Psoas muscle (tissue), 8 donors: ENCODE data around the gene ZNF837. TPM values are rescaled to one million over a fixed set of nuclear protein-coding genes. Genes with fewer than 3 reads are reported as not detected.

Source experiments
- ATAC-seq, 4 donors: fragments of 200-7000 bp; cut with Tn5 transposase; one replicate each; pipeline ENCODE4 v1.9.1; 2020; ENCODE audit warnings: moderate library complexity in 3 of 4, mild to moderate bottlenecking in 2 of 4
- DNase-seq, 2 donors: peaks; one replicate each; pipeline ENCODE4 v3.0.0-alpha.2; 2020
- H3K27ac ChIP-seq: fragments of 200-600 bp; one replicate; pipeline ENCODE4 v1.8.0; 2022
- H3K27me3 ChIP-seq, 3 donors: fragments of 200-600 bp in 1 of 3; one replicate each; pipeline versions ENCODE4 v1.6.1 to v1.8.0; 2013 to 2022; ENCODE audit warnings: low read length in 2 of 3, mild to moderate bottlenecking in 2 of 3, moderate library complexity in 1 of 3; ENCODE audit not compliant: insufficient read depth in 3 of 3
- H3K36me3 ChIP-seq, 2 donors: fragments of 200-600 bp in 1 of 2; one replicate each; pipeline versions ENCODE4 v1.6.1 to v1.8.0; 2013 to 2022; ENCODE audit warnings: low read depth in 1 of 2, mild to moderate bottlenecking in 1 of 2, moderate library complexity in 1 of 2; ENCODE audit not compliant: insufficient read depth in 1 of 2
- H3K4me1 ChIP-seq: fragments of 200-600 bp; one replicate; pipeline ENCODE4 v1.8.0; 2022
- H3K4me3 ChIP-seq: fragments of 200-600 bp; one replicate; pipeline ENCODE4 v1.8.0; 2022; ENCODE audit warnings: mild to moderate bottlenecking
- H3K9me3 ChIP-seq: fragments of 200-600 bp; one replicate; pipeline ENCODE4 v1.8.0; 2022
- WGBS, 3 donors: extraction: QIAGEN DNeasy Blood & Tissue Kit; methylation state at CpG; one replicate each; pipeline versions ENCODE4 v1.1.6 to v1.1.7; 2013; 5-methylcytosine and 5-hydroxymethylcytosine counted together
- intact Hi-C, 2 donors: fragments of 100-400 bp; cut with DNase I; formaldehyde crosslinking; loops; one replicate each; pipeline versions ENCODE4 v1.11.0 to v1.14.2; 2022
- long read RNA-seq, 2 donors: library from polyadenylated mRNA; unstranded; transcript quantifications; one replicate each; pipeline ENCODE4 v2.0.0, GENCODE V29; 2021
- polyA plus RNA-seq, 3 donors: library from polyadenylated mRNA; stranded (reverse); fragments of 200-250 nt; gene quantifications; one replicate each; pipeline ENCODE4 v1.2.3, GENCODE V29; 2013
- total RNA-seq, 4 donors: library from RNA; stranded (reverse); fragmentation: NEBNext Ultra II Directional in 2 of 4; extraction: Animal tissue kit (Norgen Biotek cat#: 25700) in 2 of 4; gene quantifications; one replicate each; pipeline versions ENCODE4 v1.2.1 to v1.2.4, GENCODE V29; 2021 to 2023
- TF ChIP-seq, protein P1 (sequence below): fragments of 200-600 bp; IDR thresholded peaks from one replicate; pipeline ENCODE4 v1.8.0; 2022; ENCODE audit warnings: antibody characterized with exemption
- donor health status: healthy with polysubstance abuse.
- donor health status: DM: no; HTN: no; CAD: no; lungs with moderate emphysema.
- donor health status: Bipolar disorder and iron deficiency.
- donor health status: healthy.
- donor health status: DM: yes; HTN: yes; CAD: no.
- donor health status: DM: no; HTN: no; CAD: no.
- donor health status: DM: no; HTN: no; CAD: no.
- donor health status: DM: yes; HTN: yes; CAD: no.

ZNF837 gene
- total RNA-seq (under 1 TPM; 0.10 to 0.34 (median 0.20) TPM), polyA plus RNA-seq (under 1 TPM; 0.08 to 0.33 (median 0.24) TPM)
- long read RNA-seq, donor 1: 0 reads
- long read RNA-seq, donor 2, partial matches to known transcripts: 0 of 3 reads
- long read RNA-seq, donor 2, other reads (novel, unspliced or antisense): 2 of 3 reads

- Histone ChIP-seq H3K27me3 (no peaks in the 10 kb centered on the region), H3K9me3 (no peaks in the 10 kb centered on the region), H3K4me1 (peaks cover 29% of the 10 kb centered on the region), H3K36me3 (no peaks in the 10 kb centered on the region), H3K4me3 (peak within 1 kb of the TSS; percentile 76), H3K27ac (peak within 1 kb of the TSS; percentile 90)
- ATAC-seq: peak; percentile 90 to 95 (median 94)
- peak; percentile 98 to 99 for DNase-seq
- 0 to 1% (median 0%) methylated on average over 62 to 83 of the region's 83 CpGs for WGBS, 3 donors
- TF ChIP-seq, protein P1, sequence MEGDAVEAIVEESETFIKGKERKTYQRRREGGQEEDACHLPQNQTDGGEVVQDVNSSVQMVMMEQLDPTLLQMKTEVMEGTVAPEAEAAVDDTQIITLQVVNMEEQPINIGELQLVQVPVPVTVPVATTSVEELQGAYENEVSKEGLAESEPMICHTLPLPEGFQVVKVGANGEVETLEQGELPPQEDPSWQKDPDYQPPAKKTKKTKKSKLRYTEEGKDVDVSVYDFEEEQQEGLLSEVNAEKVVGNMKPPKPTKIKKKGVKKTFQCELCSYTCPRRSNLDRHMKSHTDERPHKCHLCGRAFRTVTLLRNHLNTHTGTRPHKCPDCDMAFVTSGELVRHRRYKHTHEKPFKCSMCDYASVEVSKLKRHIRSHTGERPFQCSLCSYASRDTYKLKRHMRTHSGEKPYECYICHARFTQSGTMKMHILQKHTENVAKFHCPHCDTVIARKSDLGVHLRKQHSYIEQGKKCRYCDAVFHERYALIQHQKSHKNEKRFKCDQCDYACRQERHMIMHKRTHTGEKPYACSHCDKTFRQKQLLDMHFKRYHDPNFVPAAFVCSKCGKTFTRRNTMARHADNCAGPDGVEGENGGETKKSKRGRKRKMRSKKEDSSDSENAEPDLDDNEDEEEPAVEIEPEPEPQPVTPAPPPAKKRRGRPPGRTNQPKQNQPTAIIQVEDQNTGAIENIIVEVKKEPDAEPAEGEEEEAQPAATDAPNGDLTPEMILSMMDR: no peak
- intact Hi-C loops: no loop called here
Measured at GRCh38 chr19:58380662-58381459, at the start of gene ZNF837. Gene ZNF837, minus strand, starts transcription at chr19:58381030. Its CDS starts 11,698 bp downstream, at chr19:58369332.

- TF ChIP-seq, protein P1: no peak
- ATAC-seq: peak; percentile 78 to 94 (median 83)
- intact Hi-C loops: no loop called here
Measured at GRCh38 chr19:58429745-58430144, 48.9 kb upstream of the ZNF837 start.

DNA sequence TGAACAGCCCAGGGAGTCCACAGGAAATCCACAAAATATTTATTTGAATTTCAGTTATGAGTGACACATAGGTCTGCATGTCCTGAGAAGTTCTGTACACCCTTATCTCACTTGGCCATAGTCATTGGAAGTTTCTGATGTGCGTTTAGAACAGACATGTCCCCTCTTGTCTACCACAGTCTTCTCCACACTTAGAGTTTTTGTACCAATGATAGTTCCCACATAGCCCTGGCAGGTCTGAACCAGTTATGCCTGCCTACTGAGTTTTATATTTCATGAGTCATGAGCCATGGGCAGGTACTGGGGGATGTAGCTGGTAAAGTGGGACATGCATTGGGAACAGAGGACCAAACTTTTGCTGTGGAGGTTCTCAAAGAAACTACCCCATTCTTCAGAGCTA is 47.8 kb upstream of the ZNF837 start:
- Histone ChIP-seq H3K4me3 (no peak overlapping the region), H3K9me3 (peaks cover 57% of the 10 kb centered on the region), H3K36me3 (peaks cover 19 to 23% of the 10 kb centered on the region in 2 donors), H3K27ac (no peak overlapping the region), H3K4me1 (no peaks in the 10 kb centered on the region), H3K27me3 (no peaks in the 10 kb centered on the region)
- intact Hi-C loops: no loop called here
- DNase-seq (no peak), ATAC-seq (no peak)
- TF ChIP-seq, protein P1: no peak
- WGBS, 3 donors: 67 to 90% (median 68%) methylated on average over 1 of the region's 1 CpG

More at GRCh38 chr19:58429745-58430144, 48.9 kb upstream of the ZNF837 start:
- H3K4me3 ChIP-seq: no peak overlapping the region
- peak overlapping the region; percentile 10 for H3K27ac ChIP-seq
- DNase-seq: no peak
- peaks cover 68% of the 10 kb centered on the region for H3K9me3 ChIP-seq
- H3K36me3 ChIP-seq: peaks cover 28 to 34% of the 10 kb centered on the region in 2 donors
- H3K4me1 ChIP-seq: no peaks in the 10 kb centered on the region
- no peaks in the 10 kb centered on the region for H3K27me3 ChIP-seq

DNA sequence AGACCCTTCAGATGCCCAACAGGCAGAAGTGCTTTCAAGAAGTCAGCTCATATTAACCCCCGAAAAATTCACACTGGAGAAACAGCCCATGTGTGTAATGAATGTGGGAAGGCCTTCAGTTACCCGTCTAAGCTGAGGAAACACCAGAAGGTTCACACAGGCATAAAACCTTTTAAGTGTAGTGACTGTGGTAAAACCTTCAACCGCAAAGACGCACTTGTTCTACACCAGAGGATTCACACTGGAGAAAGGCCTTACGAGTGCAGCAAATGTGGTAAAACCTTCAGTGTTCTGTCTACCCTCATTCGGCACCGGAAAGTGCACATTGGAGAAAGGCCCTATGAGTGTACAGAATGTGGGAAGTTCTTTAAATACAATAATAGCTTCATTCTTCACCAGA is 36.2 kb upstream of the ZNF837 start:
- no peaks in the 10 kb centered on the region for H3K27me3 ChIP-seq
- intact Hi-C loops: no loop called here
- TF ChIP-seq, protein P1: no peak
- no peak for DNase-seq
- WGBS, 3 donors: 97 to 99% (median 97%) methylated on average over 7 of the region's 7 CpGs
- no peaks in the 10 kb centered on the region for H3K4me1 ChIP-seq
- ATAC-seq: no peak
- H3K27ac ChIP-seq: no peak overlapping the region
- no peak overlapping the region for H3K4me3 ChIP-seq
- no peaks in the 10 kb centered on the region for H3K9me3 ChIP-seq
- H3K36me3 ChIP-seq: peaks cover 7 to 71% of the 10 kb centered on the region in 2 donors
